T-helper 2 cell treated with Interferon-gamma antibody and Interleukin-4, amounts not matched to agents 100 ng/mL and 5 ng/mL, for 36 hours (primary cell): ENCODE results near the gene GYPB. TPM values are rescaled to one million over a fixed set of nuclear protein-coding genes. Genes with fewer than 3 reads are reported as not detected.
"Not testable (repeated sequence)": the region's sequence is repeated elsewhere in the genome, so short reads cannot be mapped to it uniquely, and the experiment has no call there.

ENCODE experiments used
- intact Hi-C: fragments of 100-400 bp; cut with micrococcal nuclease; formaldehyde crosslinking; loops from one replicate; pipeline ENCODE4 v1.15.1; 2023
- total RNA-seq: library from RNA; stranded (reverse); gene quantifications from 2 replicates; pipeline ENCODE4 v1.2.3, GENCODE V29; 2022

GYPB gene
- total RNA-seq, 1 donor from 2014 or later, result not detected

GRCh38 chr4:144014808-144015207 is 4.4 kb downstream of the GYPB start:
- intact Hi-C loops, result no loop called here

- intact Hi-C loops, result loop anchor here (5.0 kb wide), 1 partner anchor 126 kb away; no protein-coding TSS in a partner anchor
These were observed 10.6 kb downstream of the GYPB start for GRCh38 chr4:144008602-144009001.

GRCh38 chr4:144007960-144008359 is 11.2 kb downstream of the GYPB start:
- intact Hi-C loops, result loop anchor here (5.0 kb wide), 1 partner anchor 126 kb away; no protein-coding TSS in a partner anchor

GRCh38 chr4:144006200-144006803 is 12.9 kb downstream of the GYPB start:
- intact Hi-C loops, result loop anchor here (5.0 kb wide), 1 partner anchor 124 kb away; no protein-coding TSS in a partner anchor

GRCh38 chr4:144005558-144005953 is 13.6 kb downstream of the GYPB start:
- intact Hi-C loops, result loop anchor here (5.0 kb wide), 1 partner anchor 123 kb away; no protein-coding TSS in a partner anchor

GRCh38 chr4:144004868-144005557 is 14.2 kb downstream of the GYPB start:
- intact Hi-C loops, result loop anchor here (5.0 kb wide), 1 partner anchor 123 kb away; no protein-coding TSS in a partner anchor

- intact Hi-C loops, result not testable (repeated sequence)
These were observed 15.3 kb downstream of the GYPB start for GRCh38 chr4:144003890-144004265.

GRCh38 chr4:144003205-144003889 is 15.8 kb downstream of the GYPB start:
- intact Hi-C loops, result not testable (repeated sequence)

- intact Hi-C loops, result not testable (repeated sequence)
These were observed 18.7 kb downstream of the GYPB start for GRCh38 chr4:144000331-144000995.

- intact Hi-C loops, result not testable (repeated sequence)
These were observed 23.0 kb downstream of the GYPB start for GRCh38 chr4:143996193-143996592.

- intact Hi-C loops, result not testable (repeated sequence)
These were observed 27.4 kb downstream of the GYPB start for GRCh38 chr4:143991761-143992160.

- intact Hi-C loops, result not testable (repeated sequence)
These were observed 28.5 kb downstream of the GYPB start for GRCh38 chr4:143990717-143991116.

GRCh38 chr4:143986180-143986579 is 33.0 kb downstream of the GYPB start:
- intact Hi-C loops, result no loop called here

- intact Hi-C loops, result not testable (repeated sequence)
These were observed 38.4 kb downstream of the GYPB start for GRCh38 chr4:143980776-143981175.

- intact Hi-C loops, result not testable (repeated sequence)
These were observed 43.7 kb downstream of the GYPB start for GRCh38 chr4:143975527-143975926.

- intact Hi-C loops, result not testable (repeated sequence)
These were observed 45.2 kb downstream of the GYPB start for GRCh38 chr4:143974021-143974420.

GRCh38 chr4:143961075-143961474 is 58.1 kb downstream of the GYPB start:
- intact Hi-C loops, result no loop called here

GRCh38 chr4:143955306-143955705 is 63.9 kb downstream of the GYPB start:
- intact Hi-C loops, result not testable (repeated sequence)

GRCh38 chr4:143951458-143951972 is 67.7 kb downstream of the GYPB start:
- intact Hi-C loops, result not testable (repeated sequence)

GRCh38 chr4:143950967-143951366 is 68.2 kb downstream of the GYPB start:
- intact Hi-C loops, result not testable (repeated sequence)

GRCh38 chr4:143950185-143950584 is 69.0 kb downstream of the GYPB start:
- intact Hi-C loops, result not testable (repeated sequence)
